HG03575 (cell line): ENCODE data around the gene GPR17.

Source experiments
- ATAC-seq: cut with Tn5 transposase; IDR thresholded peaks from one replicate; pipeline ENCODE4 v1.9.1; 2021; ENCODE audit not compliant: unreplicated experiment, insufficient number of reproducible peaks, low FRiP score; ENCODE audit errors: extremely low read depth

GPR17 gene

DNA sequence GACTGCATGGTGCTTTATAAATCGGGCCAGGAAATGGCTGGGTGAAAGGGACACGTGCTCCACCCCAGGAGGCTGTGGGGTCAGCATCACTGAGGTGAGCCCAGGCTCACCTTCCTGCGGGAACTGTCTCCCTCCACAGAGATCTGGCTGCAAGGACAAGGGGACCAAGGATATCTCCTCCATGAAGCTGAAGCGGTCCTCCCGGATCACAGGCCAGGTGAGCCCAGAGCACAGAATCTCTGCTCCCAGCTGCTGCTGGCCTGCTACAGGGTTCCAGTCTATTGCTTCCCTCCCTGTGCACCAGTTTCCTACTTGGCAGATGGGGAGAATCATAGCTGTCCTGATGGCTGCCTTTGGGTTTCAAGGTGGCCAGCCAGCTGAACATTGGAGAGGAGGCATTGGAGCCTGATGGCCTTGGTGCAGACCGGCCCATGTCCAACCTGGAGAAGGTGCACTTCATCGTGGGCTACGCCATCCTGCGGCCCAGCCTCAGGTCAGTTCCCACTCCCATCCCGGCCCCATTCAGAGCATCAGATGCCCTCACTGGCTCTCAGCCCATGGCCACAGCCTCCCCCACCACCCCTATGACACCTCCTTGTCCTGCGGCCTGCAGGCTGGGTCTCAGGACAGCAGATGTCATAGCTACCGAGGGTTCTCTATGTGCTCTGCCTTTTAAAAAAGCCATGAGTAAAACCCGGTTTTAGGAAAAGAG is 33.7 kb upstream of the GPR17 start:
- ATAC-seq = no peak

- ATAC-seq = no peak
Measured at GRCh38 chr2:127614246-127614645, 31.7 kb upstream of the GPR17 start.

- ATAC-seq = no peak
Measured at GRCh38 chr2:127614731-127615130, 31.2 kb upstream of the GPR17 start.

GRCh38 chr2:127615511-127616166 is 30.3 kb upstream of the GPR17 start:
- no peak for ATAC-seq

DNA sequence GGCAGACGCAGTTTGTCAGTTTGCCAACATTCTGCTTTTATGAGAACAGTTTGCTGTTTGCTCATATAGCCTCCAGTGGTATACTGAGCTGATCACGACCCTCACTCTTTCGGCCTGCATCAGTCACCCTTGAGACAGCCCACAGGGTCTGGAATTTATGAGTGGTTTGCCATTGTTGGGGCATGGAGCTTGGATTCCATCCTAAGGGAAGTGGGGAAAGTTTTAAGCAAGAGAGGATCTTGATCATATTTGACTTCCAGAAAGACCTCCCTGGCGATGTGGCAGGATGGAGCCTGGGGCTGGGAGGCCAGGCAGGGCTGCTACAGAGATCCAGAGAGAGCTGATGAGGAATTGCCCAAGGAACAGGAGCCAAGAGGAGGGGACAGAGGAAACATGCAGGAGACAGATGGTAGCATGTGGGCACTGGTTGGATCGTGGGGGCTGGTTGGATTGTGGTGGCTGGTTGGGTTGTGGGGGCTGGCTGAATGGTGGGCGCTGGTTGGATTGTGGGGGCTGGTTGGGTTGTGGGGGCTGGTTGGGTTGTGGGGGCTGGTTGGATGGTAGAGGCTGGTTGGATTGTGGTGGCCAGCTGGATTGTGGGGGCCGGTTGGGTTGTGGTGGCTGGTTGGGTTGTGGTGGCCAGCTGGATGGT is 27.3 kb upstream of the GPR17 start:
- no peak for ATAC-seq

- no peak for ATAC-seq
Measured at GRCh38 chr2:127619203-127619590, 26.8 kb upstream of the GPR17 start.

DNA sequence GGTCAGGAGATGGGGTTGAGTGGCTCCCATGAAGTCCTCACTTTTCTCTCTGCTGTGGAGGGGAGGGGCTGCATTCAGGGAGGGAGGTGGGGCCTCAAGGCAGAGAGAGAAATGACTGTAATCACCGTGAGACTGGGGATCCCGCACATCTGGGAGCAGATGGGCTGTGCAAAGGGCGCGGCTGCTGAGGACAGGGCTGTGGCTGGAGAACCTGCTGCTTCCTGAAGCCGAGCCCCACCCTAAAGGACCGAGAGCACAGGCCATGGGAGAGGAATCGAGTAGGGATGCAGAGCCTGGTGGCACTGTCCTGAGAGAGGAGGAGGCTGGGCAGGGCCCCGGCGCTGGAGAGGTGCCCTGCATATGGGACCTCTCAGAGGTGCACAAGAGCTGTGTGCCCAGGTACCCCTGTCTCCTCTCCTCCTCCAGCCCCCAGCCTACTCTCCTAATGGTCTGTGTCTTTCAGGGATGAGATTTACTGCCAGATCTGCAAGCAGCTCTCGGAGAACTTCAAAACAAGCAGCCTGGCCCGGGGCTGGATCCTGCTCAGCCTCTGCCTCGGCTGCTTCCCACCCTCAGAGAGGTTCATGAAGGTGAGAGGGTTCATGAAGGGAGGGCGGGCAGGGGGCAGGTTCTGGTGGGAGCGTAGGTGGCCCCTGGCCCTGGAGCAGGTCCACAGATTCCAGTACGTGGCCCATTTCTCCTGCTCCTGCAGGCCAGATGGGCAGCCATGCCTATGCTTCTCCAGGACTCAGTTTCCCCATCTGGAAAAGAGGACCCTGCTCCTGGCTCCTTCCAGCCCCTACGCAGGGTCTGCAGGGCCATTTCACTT is 25.9 kb upstream of the GPR17 start:
- ATAC-seq = no peak

- no peak for ATAC-seq
Measured at GRCh38 chr2:127620866-127621265, 25.1 kb upstream of the GPR17 start.

GRCh38 chr2:127621981-127622431 is 23.9 kb upstream of the GPR17 start:
- ATAC-seq = no peak

GRCh38 chr2:127622561-127623387 is 23.2 kb upstream of the GPR17 start:
- no peak for ATAC-seq

- ATAC-seq = no peak
Measured at GRCh38 chr2:127623388-127624319, 22.3 kb upstream of the GPR17 start.

- no peak for ATAC-seq
Measured at GRCh38 chr2:127624320-127624755, 21.6 kb upstream of the GPR17 start.

DNA sequence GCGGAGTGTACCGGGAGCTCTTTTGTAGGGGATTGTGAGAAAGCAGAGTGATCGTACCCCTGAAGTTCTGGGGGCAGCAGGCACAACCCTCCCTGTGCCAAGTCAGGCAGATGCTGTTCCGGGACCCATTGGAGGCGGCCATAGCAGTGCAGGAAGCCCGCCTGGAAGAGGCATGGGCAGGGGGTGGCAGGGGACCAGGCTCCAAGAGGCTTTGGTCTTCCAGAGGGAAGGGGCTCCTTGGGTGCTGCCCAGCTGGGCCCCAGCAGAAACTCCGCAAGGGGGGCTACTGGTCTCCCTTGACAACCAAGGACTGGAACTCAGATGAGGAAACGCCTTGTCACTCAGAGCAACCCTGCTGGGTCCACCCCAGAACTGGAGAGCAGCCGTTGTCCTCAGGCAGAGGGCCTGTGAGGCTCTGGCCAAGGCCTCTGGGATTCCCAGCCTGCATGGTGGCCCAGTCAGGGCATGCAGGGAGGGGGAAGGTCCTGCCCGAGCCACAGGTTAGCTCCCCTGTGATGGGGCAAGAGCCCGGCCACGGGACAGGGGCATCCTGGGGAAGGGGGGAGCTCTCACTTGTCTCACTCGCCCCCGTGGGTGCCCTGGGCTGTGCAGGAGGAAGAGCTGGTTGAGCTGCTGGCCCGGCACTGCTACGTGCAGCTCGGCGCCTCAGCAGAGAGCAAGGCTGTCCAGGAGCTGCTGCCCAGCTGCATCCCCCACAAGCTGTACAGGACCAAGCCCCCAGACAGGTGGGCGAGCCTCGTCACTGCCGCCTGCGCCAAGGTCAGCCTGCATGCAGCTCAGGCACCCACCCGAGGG is 21.0 kb upstream of the GPR17 start:
- ATAC-seq = no peak

DNA sequence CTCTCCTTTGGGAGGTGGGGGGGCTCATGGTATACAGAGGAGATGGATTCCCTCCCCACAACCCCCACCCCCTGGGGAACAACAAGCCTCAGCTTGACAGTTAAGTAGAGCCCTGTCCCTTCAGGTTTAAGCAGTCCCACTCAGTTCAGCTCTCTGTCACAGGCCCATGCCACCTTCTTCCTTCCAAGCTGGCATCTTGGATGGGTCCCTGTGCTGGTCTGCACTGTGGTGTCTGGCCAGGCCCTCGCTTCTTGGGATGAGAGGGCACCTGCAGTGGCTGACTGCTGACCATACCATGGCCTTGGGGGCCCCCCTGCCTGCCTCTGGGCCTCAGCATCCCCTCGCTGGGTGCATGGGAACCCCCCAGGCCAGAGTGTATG is 20.4 kb upstream of the GPR17 start:
- ATAC-seq = no peak

DNA sequence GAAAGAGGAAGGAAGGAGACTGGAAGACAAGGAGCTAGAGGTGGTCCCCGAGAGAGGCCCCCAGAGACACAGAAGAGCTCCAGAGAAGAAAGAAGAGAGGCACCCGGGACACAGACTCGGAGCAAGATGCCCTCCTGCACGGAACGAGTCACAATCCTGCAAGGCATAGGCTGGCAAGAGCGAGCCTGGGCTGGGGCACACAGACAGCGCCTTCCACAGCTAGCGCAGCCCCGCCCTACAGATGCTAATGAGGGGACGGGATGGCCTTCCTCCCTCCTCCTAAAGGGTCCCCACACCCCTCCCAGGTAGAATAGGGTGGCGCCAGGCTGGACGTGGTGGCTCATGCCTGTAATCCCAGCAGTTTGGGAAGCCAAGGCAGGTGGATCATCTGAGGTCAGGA is 19.8 kb upstream of the GPR17 start:
- no peak for ATAC-seq

DNA sequence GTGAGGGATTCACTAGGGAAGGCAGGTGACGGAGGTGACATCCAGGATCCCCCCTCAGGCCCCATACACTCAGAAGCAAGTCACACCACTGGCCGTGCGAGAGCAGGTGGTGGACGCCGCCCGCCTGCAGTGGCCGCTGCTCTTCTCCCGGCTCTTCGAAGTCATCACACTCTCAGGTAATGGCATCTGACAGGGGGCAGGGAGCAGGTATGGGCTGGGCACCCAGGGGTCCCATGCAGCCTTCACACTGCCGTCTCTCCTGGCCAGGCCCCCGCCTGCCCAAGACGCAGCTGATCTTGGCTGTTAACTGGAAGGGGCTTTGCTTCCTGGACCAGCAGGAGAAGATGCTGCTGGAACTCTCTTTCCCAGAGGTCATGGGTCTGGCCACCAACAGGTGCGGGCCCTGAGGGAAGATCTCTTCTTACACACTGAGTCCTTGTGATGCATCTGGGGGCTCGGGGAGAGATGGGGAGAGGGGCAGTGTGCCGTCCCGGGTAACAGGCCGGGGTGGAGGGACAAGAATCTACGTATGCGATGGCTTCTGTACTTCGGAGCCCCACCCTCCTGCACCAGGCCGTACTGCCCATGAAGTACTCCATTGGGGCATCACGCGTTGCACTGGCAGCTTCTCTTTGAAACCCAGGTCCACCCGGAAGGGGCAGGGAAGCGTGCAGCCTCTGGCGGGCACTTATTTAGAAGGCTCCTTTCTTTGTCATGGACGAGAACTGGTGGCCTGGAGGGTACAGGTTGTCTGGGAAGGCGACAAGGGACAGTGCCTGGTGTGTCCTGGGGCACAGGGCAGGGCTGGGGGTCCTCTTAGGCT is 18.8 kb upstream of the GPR17 start:
- ATAC-seq = no peak
